ENCODE results near the gene TLR4. TPM values are rescaled to one million over a fixed set of nuclear protein-coding genes. Genes with fewer than 3 reads are reported as not detected.

The TLR4 gene
- total and polyA plus RNA-seq, 9 of the 15 experiments (the other 6 are each of a cell fraction or from before 2014, with no cell fraction given) = 0.02 TPM; not detected in 8

DNA sequence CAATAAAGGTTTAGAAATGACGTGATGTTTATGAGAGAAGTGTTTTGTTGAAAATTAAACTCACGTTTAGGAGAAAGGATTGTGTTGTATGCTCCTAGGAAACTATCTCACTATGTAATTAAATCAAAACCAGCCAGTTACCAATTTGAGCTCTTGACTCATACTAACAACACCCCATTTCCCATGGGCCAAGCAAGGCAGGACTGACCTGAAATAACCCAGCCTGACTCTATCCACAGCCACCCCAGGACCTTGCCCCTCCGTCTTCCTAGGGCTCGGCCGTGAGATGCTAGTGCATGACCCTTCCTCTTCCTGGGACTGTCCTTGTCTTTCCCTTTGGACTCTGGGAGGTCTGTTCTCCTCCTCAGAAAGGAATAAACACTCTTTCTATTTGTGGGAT is 16.4 kb downstream of the TLR4 start (continued):
- no peak for TF ChIP-seq ZNF740 (CRISPR knock-in tag; IDR thresholded peaks at IDR 0.05)
- no peak for TF ChIP-seq ZNF740 (tag; IDR thresholded peaks at IDR 0.05)
- TF ChIP-seq ZNF174 (CRISPR knock-in tag; IDR thresholded peaks at IDR 0.05) = no peak

DNA sequence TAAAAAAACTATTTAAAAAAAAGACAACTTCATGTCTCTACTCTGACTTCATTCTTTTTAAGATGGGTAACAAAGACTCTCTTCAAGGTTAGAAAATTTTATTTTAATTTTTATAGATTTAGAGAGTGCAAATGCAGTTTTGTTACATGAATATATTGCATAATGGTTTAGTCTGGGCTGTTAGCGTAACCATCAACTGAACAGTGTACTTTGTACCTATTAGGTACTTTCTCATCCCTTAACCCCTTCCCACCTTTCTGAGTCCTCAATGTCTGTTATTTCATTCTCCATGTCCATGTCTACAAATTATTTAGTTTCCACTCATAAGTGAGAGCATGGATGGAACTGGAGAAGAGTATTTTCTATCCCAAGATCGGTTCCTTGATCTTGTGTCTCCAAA is 16.8 kb downstream of the TLR4 start:
- H3K4me1 ChIP-seq (replicated peaks in 1 of 2; ENCODE audit: control insufficient read depth in 2 of 2, insufficient read depth in 2 of 2, low read length in 2 of 2) = no peaks in the 10 kb centered on the region
- FAIRE-seq (no peak), ATAC-seq (no peak), DNase-seq (ENCODE audit: extremely low read depth in 1 of 4, low spot score in 3 of 4) (no peak)
- intact Hi-C loops (cut with micrococcal nuclease) (no loop called here), in situ Hi-C loops (cut with MboI) (no loop called here)
- H3K27ac ChIP-seq (ENCODE audit: extremely low read depth, low read depth, low read length) = no peak overlapping the region
- H3K9me1 ChIP-seq (ENCODE audit: control insufficient read depth, insufficient read depth, low read length) = no peaks in the 10 kb centered on the region
- H3K79me2 ChIP-seq (ENCODE audit: control insufficient read depth, insufficient read depth, low read length) = no peaks in the 10 kb centered on the region
- no peak overlapping the region for H3K4me3 ChIP-seq
- H2AFZ ChIP-seq (ENCODE audit: low read depth, low read length) = no peak overlapping the region
- no peak overlapping the region for H3K9ac ChIP-seq (ENCODE audit: insufficient read depth in 1 of 2, low read depth in 2 of 2, low read length in 2 of 2)
- POLR2A ChIA-PET = no interaction called here
- H3K9me3 ChIP-seq (replicated peaks; ENCODE audit: control insufficient read depth, insufficient read depth, low read depth, low read length) = no peaks in the 10 kb centered on the region
- WGBS (ENCODE audit: insufficient coverage, low coverage, missing lambda C conversion rate) = 3% methylated on average over 2 of the region's 2 CpGs
- no peaks in the 10 kb centered on the region for H4K20me1 ChIP-seq (replicated peaks; ENCODE audit: control insufficient read depth, insufficient read depth, low read length)
- H3K27me3 ChIP-seq (ENCODE audit: control insufficient read depth in 2 of 2, insufficient read depth in 2 of 2, low read length in 2 of 2) = no peaks in the 10 kb centered on the region
- no peak overlapping the region for H3K4me2 ChIP-seq (ENCODE audit: insufficient read depth, low read length)
- no peaks in the 10 kb centered on the region for H3K36me3 ChIP-seq (ENCODE audit: control insufficient read depth, insufficient read depth, low read length)
- CTCF ChIA-PET (ENCODE audit: low intra/inter-chr PET ratio) = no interaction called here
- no TSS peak for BruUV-seq (replicated peaks)
- TF ChIP-seq DIDO1 (tag; IDR thresholded peaks at IDR 0.05; ENCODE audit: low read depth) (no peak), PHTF2 (CRISPR knock-in tag; IDR thresholded peaks at IDR 0.05) (no peak), RBM22 (IDR thresholded peaks at IDR 0.05; ENCODE audit: low read depth, low read length, poor library complexity, severe bottlenecking) (no peak), DPF2 (IDR thresholded peaks at IDR 0.05) (no peak), MCM7 (IDR thresholded peaks at IDR 0.05) (no peak), ZNF174 (CRISPR knock-in tag; IDR thresholded peaks at IDR 0.05) (no peak), TBP (optimal IDR thresholded peaks at IDR 0.05; ENCODE audit: low read depth, low read length) (no peak), ZNF586 (CRISPR knock-in tag; conservative IDR thresholded peaks at IDR 0.05) (no peak), SMC3 (conservative IDR thresholded peaks at IDR 0.05; ENCODE audit: insufficient read depth, low read depth, low read length) (no peak), MCM3 (IDR thresholded peaks at IDR 0.05) (no peak), CREB1 (IDR thresholded peaks at IDR 0.05) (no peak), CREB1 (CRISPR knock-in tag; IDR thresholded peaks at IDR 0.05) (no peak), ZBTB5 (IDR thresholded peaks at IDR 0.05) (no peak), USF2 (CRISPR knock-in tag; IDR thresholded peaks at IDR 0.05) (no peak), CHD2 (IDR thresholded peaks at IDR 0.05; ENCODE audit: low read depth, low read length) (no peak)
- TF ChIP-seq, protein P1, sequence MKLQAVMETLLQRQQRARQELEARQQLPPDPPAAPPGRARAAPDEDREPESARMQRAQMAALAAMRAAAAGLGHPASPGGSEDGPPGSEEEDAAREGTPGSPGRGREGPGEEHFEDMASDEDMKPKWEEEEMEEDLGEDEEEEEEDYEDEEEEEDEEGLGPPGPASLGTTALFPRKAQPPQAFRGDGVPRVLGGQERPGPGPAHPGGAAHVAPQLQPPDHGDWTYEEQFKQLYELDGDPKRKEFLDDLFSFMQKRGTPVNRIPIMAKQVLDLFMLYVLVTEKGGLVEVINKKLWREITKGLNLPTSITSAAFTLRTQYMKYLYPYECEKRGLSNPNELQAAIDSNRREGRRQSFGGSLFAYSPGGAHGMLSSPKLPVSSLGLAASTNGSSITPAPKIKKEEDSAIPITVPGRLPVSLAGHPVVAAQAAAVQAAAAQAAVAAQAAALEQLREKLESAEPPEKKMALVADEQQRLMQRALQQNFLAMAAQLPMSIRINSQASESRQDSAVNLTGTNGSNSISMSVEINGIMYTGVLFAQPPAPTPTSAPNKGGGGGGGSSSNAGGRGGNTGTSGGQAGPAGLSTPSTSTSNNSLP (IDR thresholded peaks at IDR 0.05; ENCODE audit: borderline replicate concordance, low read depth, low read length) = no peak
- TF ChIP-seq, protein P2, sequence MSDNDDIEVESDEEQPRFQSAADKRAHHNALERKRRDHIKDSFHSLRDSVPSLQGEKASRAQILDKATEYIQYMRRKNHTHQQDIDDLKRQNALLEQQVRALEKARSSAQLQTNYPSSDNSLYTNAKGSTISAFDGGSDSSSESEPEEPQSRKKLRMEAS (CRISPR knock-in tag; IDR thresholded peaks at IDR 0.05) = no peak

Data from K562 (cell line).